Endothelial cell of umbilical vein (primary cell): Measurements from ENCODE around the gene BCAS3. TPM values are rescaled to one million over a fixed set of nuclear protein-coding genes. Genes with fewer than 3 reads are reported as not detected.

Experiments used
- BruUV-seq: library from RNA; stranded (reverse); fragments of 400-500 nt; replicated peaks from 2 replicates; lab custom pipeline; 2021; lab: Mats Ljungman, UMichigan
- CTCF ChIA-PET: fragments of 300-600, 350-600 bp; sonication (Branson Sonifier 250); formaldehyde crosslinking; loops from one replicate; lab custom pipeline; 2021; ENCODE audit warnings: antibody characterized with exemption, inconsistent platforms; lab: Charles Lee
- POLR2A ChIA-PET: fragments of 300-600, 350-600 bp; sonication (Branson Sonifier 250); formaldehyde crosslinking; loops from one replicate; lab custom pipeline; 2021; ENCODE audit warnings: antibody characterized with exemption, inconsistent platforms; lab: Charles Lee
- DNase-seq: peaks from one replicate; pipeline ENCODE4 v3.0.0-alpha.2; 2011; ENCODE audit warnings: low read depth, low spot score
- FAIRE-seq: peaks from 2 replicates; lab custom pipeline; 2011; peaks lifted over from hg19 to GRCh38; lab: Jason Lieb, UNC
- H2AFZ ChIP-seq: 2 replicates; pipeline ENCODE4 v1.6.0; 2012; ENCODE audit warnings: low read depth, low read length, control low read depth, inconsistent platforms
- H3K27ac ChIP-seq: 2 replicates; pipeline ENCODE4 v1.5.1; 2011; ENCODE audit warnings: low read depth, mild to moderate bottlenecking, control low read depth, low read length, moderate library complexity; ENCODE audit not compliant: insufficient read depth
- H3K27me3 ChIP-seq, 2 experiments: 2 replicates each; pipeline versions ENCODE4 v1.6.0 to v1.6.1; 2011; ENCODE audit warnings: low read length in 2 of 2, mixed read lengths in 1 of 2; ENCODE audit not compliant: control insufficient read depth in 2 of 2, insufficient read depth in 2 of 2
- H3K36me3 ChIP-seq, 2 experiments: 2 replicates in 1 of 2; 3 replicates in 1 of 2; pipeline ENCODE4 v1.5.1; 2011; ENCODE audit warnings: low read length in 2 of 2, mild to moderate bottlenecking in 1 of 2, moderate library complexity in 1 of 2; ENCODE audit not compliant: control insufficient read depth in 2 of 2, insufficient read depth in 2 of 2; ENCODE audit errors: extremely low read depth in 1 of 2
- H3K4me1 ChIP-seq: 3 replicates; pipeline ENCODE4 v1.5.1; 2011; ENCODE audit warnings: mild to moderate bottlenecking, low read length; ENCODE audit not compliant: control insufficient read depth, insufficient read depth; ENCODE audit errors: extremely low read depth
- H3K4me2 ChIP-seq: 2 replicates; pipeline ENCODE4 v1.6.1; 2011; ENCODE audit warnings: low read length, control low read depth, mixed read lengths; ENCODE audit not compliant: insufficient read depth
- H3K4me3 ChIP-seq, 3 experiments: fragments of 200-600 bp in 1 of 3; sonication (generic), shearing (Covaris generic) in 1 of 3; replicated peaks in 1 of 3; 2 replicates each; pipeline ENCODE4 v1.5.1; 2011 to 2016; ENCODE audit warnings: control low read depth in 3 of 3, low read length in 3 of 3, mild to moderate bottlenecking in 2 of 3, inconsistent platforms in 1 of 3, low read depth in 1 of 3, moderate library complexity in 1 of 3; ENCODE audit not compliant: insufficient read depth in 1 of 3
- H3K79me2 ChIP-seq: 2 replicates; pipeline ENCODE4 v1.6.0; 2012; ENCODE audit warnings: low read length, inconsistent platforms; ENCODE audit not compliant: control insufficient read depth, insufficient read depth
- H3K9ac ChIP-seq: replicated peaks from 2 replicates; pipeline ENCODE3; 2011; ENCODE audit warnings: low read length, control low read depth; ENCODE audit not compliant: insufficient read depth; ENCODE audit errors: extremely low read depth
- H3K9me1 ChIP-seq: replicated peaks from 3 replicates; pipeline ENCODE4 v1.6.0; 2011; ENCODE audit warnings: mild to moderate bottlenecking, low read length; ENCODE audit not compliant: control insufficient read depth, insufficient read depth; ENCODE audit errors: extremely low read depth
- H3K9me3 ChIP-seq: replicated peaks from 2 replicates; pipeline ENCODE4 v1.5.1; 2012; ENCODE audit warnings: low read length, inconsistent platforms; ENCODE audit not compliant: control insufficient read depth, insufficient read depth
- H4K20me1 ChIP-seq: replicated peaks from 2 replicates; pipeline ENCODE3; 2011; ENCODE audit warnings: mild to moderate bottlenecking, low read length; ENCODE audit not compliant: control insufficient read depth, insufficient read depth; ENCODE audit errors: extremely low read depth
- EZH2 ChIP-seq: IDR thresholded peaks from 2 replicates; pipeline ENCODE4 v1.6.1; 2012; ENCODE audit warnings: borderline replicate concordance, low read depth, mild to moderate bottlenecking, moderate library complexity, low read length, inconsistent platforms; ENCODE audit not compliant: severe bottlenecking
- FOS ChIP-seq: IDR thresholded peaks from 2 replicates; pipeline ENCODE4 v1.6.1; 2011; ENCODE audit warnings: mild to moderate bottlenecking, low read length, moderate library complexity, borderline replicate concordance; ENCODE audit not compliant: insufficient read depth
- GATA2 ChIP-seq: IDR thresholded peaks from 2 replicates; pipeline ENCODE4 v1.7.0; 2011; ENCODE audit warnings: low read depth, mild to moderate bottlenecking, moderate library complexity, mixed read lengths, low read length; ENCODE audit not compliant: insufficient read length, insufficient read depth
- JUN ChIP-seq: IDR thresholded peaks from 2 replicates; pipeline ENCODE4 v1.6.1; 2011; ENCODE audit warnings: borderline replicate concordance, low read depth; ENCODE audit not compliant: insufficient read length, insufficient read depth
- MYC ChIP-seq: IDR thresholded peaks from one replicate; pipeline ENCODE4 v1.6.1; 2011; ENCODE audit warnings: mild to moderate bottlenecking, low read depth, low read length
- POLR2A ChIP-seq: IDR thresholded peaks from 2 replicates; pipeline ENCODE4 v1.6.1; 2012; ENCODE audit warnings: low read depth, mild to moderate bottlenecking, control low read depth, low read length
- POLR2AphosphoS5 ChIP-seq: IDR thresholded peaks from 2 replicates; pipeline ENCODE4 v1.6.1; 2012; ENCODE audit warnings: low read depth, mild to moderate bottlenecking, control low read depth, low read length, moderate library complexity; ENCODE audit not compliant: insufficient read depth
- dilution Hi-C: fragments of 300-500 bp; cut with MboI; formaldehyde crosslinking; loops from one replicate; pipeline ENCODE4 v1.15.0; 2019; ENCODE audit warnings: low sequenced_read_pairs; ENCODE audit not compliant: extremely low pct_ligation_motif_present
- intact Hi-C: fragments of 100-400 bp; cut with micrococcal nuclease; formaldehyde crosslinking; loops from one replicate; pipeline ENCODE4 v1.10.0; 2022
- polyA plus RNA-seq, 4 experiments: library from polyadenylated mRNA; depleted of rRNA in 3 of 4; stranded (reverse) in 3 of 4; unstranded in 1 of 4; fragments of >200 nt; gene quantifications; 2 replicates each; pipeline versions ENCODE4 v1.2.1 to v1.2.3, GENCODE V29; 2011 to 2012; ENCODE audit warnings: missing spikeins in 1 of 4
- total RNA-seq: library from RNA; stranded (reverse); gene quantifications from 2 replicates; pipeline ENCODE4 v1.2.3, GENCODE V29; 2021
- TF ChIP-seq, protein P1 (sequence below): IDR thresholded peaks from 2 replicates; pipeline ENCODE4 v1.6.1; 2011; ENCODE audit not compliant: insufficient read depth, insufficient read length
- TF ChIP-seq, protein P2 (sequence below), 2 donors: IDR thresholded peaks; 1 replicate in 1 of 2; 2 replicates in 1 of 2; pipeline ENCODE4 v1.5.1; 2011; ENCODE audit warnings: low read length in 2 of 2, mild to moderate bottlenecking in 2 of 2, moderate library complexity in 2 of 2, control low read depth in 1 of 2, inconsistent platforms in 1 of 2, low read depth in 1 of 2; ENCODE audit not compliant: insufficient read depth in 1 of 2; ENCODE audit errors: extremely low read depth in 1 of 2

Gene BCAS3
- total and polyA plus RNA-seq, 2 donors (not counting 3 experiments of a cell fraction or from before 2014, with no cell fraction given), result 8.2 to 16.0 TPM

DNA sequence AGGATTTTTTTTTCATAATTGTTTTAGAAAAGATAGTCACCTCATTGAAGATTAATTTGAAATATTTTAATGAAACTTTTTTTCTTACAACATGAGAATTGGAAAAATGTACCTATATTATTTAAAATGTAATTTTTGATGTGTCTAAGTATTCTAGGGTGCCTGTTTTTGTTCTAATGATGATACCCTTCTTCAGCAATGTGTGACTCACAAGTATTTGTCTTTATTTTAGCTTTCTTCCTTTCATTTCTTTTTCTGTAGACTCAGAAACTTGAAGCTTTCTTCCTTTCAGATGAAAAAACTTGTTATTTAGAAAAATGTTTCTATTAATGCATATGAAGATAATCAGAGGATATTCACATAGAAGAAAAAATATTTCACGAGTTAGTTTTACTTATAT lies 231.8 kb downstream of the BCAS3 start:
- Histone ChIP-seq H3K27me3 (no peaks in the 10 kb centered on the region), H2AFZ (no peak overlapping the region), H3K36me3 (no peaks in the 10 kb centered on the region), H3K9me3 (no peaks in the 10 kb centered on the region), H3K9me1 (no peaks in the 10 kb centered on the region), H3K9ac (no peak overlapping the region), H4K20me1 (no peaks in the 10 kb centered on the region), H3K4me3 (no peak overlapping the region), H3K27ac (no peak overlapping the region), H3K4me1 (no peaks in the 10 kb centered on the region), H3K79me2 (no peaks in the 10 kb centered on the region), H3K4me2 (no peak overlapping the region)
- DNase-seq, result no peak
- dilution Hi-C loops (no loop called here), intact Hi-C loops (no loop called here)
- TF ChIP-seq POLR2AphosphoS5, result no peak
- TF ChIP-seq, protein P1, sequence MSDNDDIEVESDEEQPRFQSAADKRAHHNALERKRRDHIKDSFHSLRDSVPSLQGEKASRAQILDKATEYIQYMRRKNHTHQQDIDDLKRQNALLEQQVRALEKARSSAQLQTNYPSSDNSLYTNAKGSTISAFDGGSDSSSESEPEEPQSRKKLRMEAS, result no peak
- no peak for TF ChIP-seq FOS
- TF ChIP-seq GATA2, result no peak
- no peak for TF ChIP-seq MYC
- TF ChIP-seq, protein P2, sequence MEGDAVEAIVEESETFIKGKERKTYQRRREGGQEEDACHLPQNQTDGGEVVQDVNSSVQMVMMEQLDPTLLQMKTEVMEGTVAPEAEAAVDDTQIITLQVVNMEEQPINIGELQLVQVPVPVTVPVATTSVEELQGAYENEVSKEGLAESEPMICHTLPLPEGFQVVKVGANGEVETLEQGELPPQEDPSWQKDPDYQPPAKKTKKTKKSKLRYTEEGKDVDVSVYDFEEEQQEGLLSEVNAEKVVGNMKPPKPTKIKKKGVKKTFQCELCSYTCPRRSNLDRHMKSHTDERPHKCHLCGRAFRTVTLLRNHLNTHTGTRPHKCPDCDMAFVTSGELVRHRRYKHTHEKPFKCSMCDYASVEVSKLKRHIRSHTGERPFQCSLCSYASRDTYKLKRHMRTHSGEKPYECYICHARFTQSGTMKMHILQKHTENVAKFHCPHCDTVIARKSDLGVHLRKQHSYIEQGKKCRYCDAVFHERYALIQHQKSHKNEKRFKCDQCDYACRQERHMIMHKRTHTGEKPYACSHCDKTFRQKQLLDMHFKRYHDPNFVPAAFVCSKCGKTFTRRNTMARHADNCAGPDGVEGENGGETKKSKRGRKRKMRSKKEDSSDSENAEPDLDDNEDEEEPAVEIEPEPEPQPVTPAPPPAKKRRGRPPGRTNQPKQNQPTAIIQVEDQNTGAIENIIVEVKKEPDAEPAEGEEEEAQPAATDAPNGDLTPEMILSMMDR (IDR thresholded peaks at IDR 0.05; ENCODE audit: extremely low read depth in 1 of 2, insufficient read depth in 1 of 2, low read depth in 1 of 2, low read length in 2 of 2), result no peak
- no peak for TF ChIP-seq EZH2
- TF ChIP-seq JUN, result no peak
- TF ChIP-seq POLR2A, result no peak
- CTCF ChIA-PET, result interaction anchor here (0.7 kb wide), 1 partner anchor 18 kb away, joined by 3 read pairs; no protein-coding TSS in a partner anchor
- no peak for FAIRE-seq
- POLR2A ChIA-PET, result no interaction called here
- no TSS peak for BruUV-seq
